Esophagus muscularis mucosa (tissue), 4 donors: ENCODE measurements around the gene ZNF343. TPM values are rescaled to one million over a fixed set of nuclear protein-coding genes. Genes with fewer than 3 reads are reported as not detected.

Experiments
- DNase-seq: peaks from one replicate; pipeline ENCODE4 v3.0.0-alpha.2; 2017; ENCODE audit errors: extremely low spot score
- H3K27ac ChIP-seq, 4 donors: fragments of 200-600 bp; sonication (generic); replicated peaks in 1 of 4; 1 replicate in 3 of 4; 2 replicates in 1 of 4; pipeline ENCODE4 v1.5.1; 2016 to 2019; ENCODE audit warnings: mild to moderate bottlenecking in 1 of 4
- H3K27me3 ChIP-seq, 4 donors: fragments of 200-600 bp; sonication (generic); one replicate each; pipeline versions ENCODE4 v1.5.1 to v1.6.0; 2016 to 2019
- H3K36me3 ChIP-seq, 4 donors: fragments of 200-600 bp; sonication (generic); one replicate each; pipeline ENCODE4 v1.5.1; 2016 to 2019
- H3K4me1 ChIP-seq, 4 donors: fragments of 200-600 bp; sonication (generic); one replicate each; pipeline ENCODE4 v1.5.1; 2016 to 2019
- H3K4me3 ChIP-seq, 4 donors: fragments of 200-600 bp; sonication (generic); 1 replicate in 2 of 4; 2 replicates in 2 of 4; pipeline ENCODE4 v1.5.1; 2016 to 2019; ENCODE audit warnings: mild to moderate bottlenecking in 4 of 4, moderate library complexity in 1 of 4
- H3K9me3 ChIP-seq, 4 donors: fragments of 200-600 bp; sonication (generic); 1 replicate in 3 of 4; 2 replicates in 1 of 4; pipeline ENCODE4 v1.5.1; 2016 to 2019
- CTCF ChIP-seq, 3 experiments: fragments of 200-600 bp in 2 of 3; fragments of 450-650 bp in 1 of 3; sonication (generic) in 2 of 3; IDR thresholded peaks; one replicate each; pipeline ENCODE4 v1.5.1; 2017 to 2019; ENCODE audit warnings: antibody characterized with exemption in 3 of 3, mild to moderate bottlenecking in 2 of 3, moderate library complexity in 1 of 3
- EP300 ChIP-seq: sonication (generic); formaldehyde crosslinking; IDR thresholded peaks from one replicate; pipeline ENCODE4 v1.6.1; 2017; ENCODE audit warnings: antibody characterized with exemption
- POLR2A ChIP-seq: fragments of 450-650 bp; IDR thresholded peaks from one replicate; pipeline ENCODE4 v1.6.1; 2017; ENCODE audit warnings: antibody characterized with exemption, moderate library complexity, mild to moderate bottlenecking, low read depth
- POLR2AphosphoS5 ChIP-seq, 2 donors: sonication (generic); formaldehyde crosslinking; IDR thresholded peaks; one replicate each; pipeline ENCODE4 v1.6.1; 2017; ENCODE audit warnings: antibody characterized with exemption in 2 of 2
- WGBS: methylation state at CpG from one replicate; pipeline ENCODE4 v1.1.5; 2018; 5-methylcytosine and 5-hydroxymethylcytosine counted together
- intact Hi-C: fragments of 100-400 bp; cut with DNase I; formaldehyde crosslinking; loops from one replicate; pipeline ENCODE4 v1.15.1; 2023
- total RNA-seq, 4 donors: library from RNA; depleted of rRNA; stranded (reverse); fragments of >200 nt; gene quantifications; one replicate each; pipeline versions ENCODE4 v1.1.0 to v1.2.1, GENCODE V29; 2016

ZNF343 gene
- total RNA-seq, 4 donors from 2014 or later = 9.9 to 19.5 (median 16.1) TPM

- Histone ChIP-seq H3K4me3 (no peak overlapping the region), H3K27me3 (no peaks in the 10 kb centered on the region), H3K36me3 (peaks cover 71 to 93% (median 88%) of the 10 kb centered on the region in 4 donors), H3K27ac (no peak overlapping the region), H3K9me3 (no peaks in the 10 kb centered on the region), H3K4me1 (peaks cover 9 to 19% (median 15%) of the 10 kb centered on the region in 4 donors)
- TF ChIP-seq POLR2AphosphoS5 (IDR thresholded peaks at IDR 0.05) (no peak), CTCF (IDR thresholded peaks at IDR 0.05) (no peak), EP300 (no peak), POLR2A (no peak)
- intact Hi-C loops = loop anchor here (10.0 kb wide), 1 partner anchor 999 kb away; the partner anchor contains the start of gene NSFL1C
- WGBS = 85% methylated on average over 7 of the region's 9 CpGs
- no peak for DNase-seq
These were observed 44.9 kb downstream of the ZNF343 start for GRCh38 chr20:2463616-2464365.

GRCh38 chr20:2462484-2462883, 46.2 kb downstream of the ZNF343 start:
- TF ChIP-seq POLR2A (no peak), CTCF (IDR thresholded peaks at IDR 0.05) (no peak), EP300 (no peak), POLR2AphosphoS5 (IDR thresholded peaks at IDR 0.05) (no peak)
- H3K36me3 ChIP-seq = peaks cover 70 to 98% (median 85%) of the 10 kb centered on the region in 4 donors
- H3K4me1 ChIP-seq = peaks cover 0 to 7% (median 5%) of the 10 kb centered on the region in 4 donors
- WGBS = 98% methylated on average over 3 of the region's 3 CpGs
- intact Hi-C loops = loop anchor here (10.0 kb wide), 1 partner anchor 998 kb away; the partner anchor contains the start of gene NSFL1C
- peak; percentile 72 for DNase-seq
- no peak overlapping the region for H3K27ac ChIP-seq
- H3K4me3 ChIP-seq = no peak overlapping the region
- H3K27me3 ChIP-seq = no peaks in the 10 kb centered on the region
- no peaks in the 10 kb centered on the region for H3K9me3 ChIP-seq

GRCh38 chr20:2460752-2461424, 47.8 kb downstream of the ZNF343 start:
- no peaks in the 10 kb centered on the region for H3K9me3 ChIP-seq
- DNase-seq = no peak
- intact Hi-C loops = loop anchor here (10.0 kb wide), 1 partner anchor 996 kb away; the partner anchor contains the start of gene NSFL1C
- WGBS = 82% methylated on average over 4 of the region's 4 CpGs
- H3K27ac ChIP-seq = no peak overlapping the region
- peaks cover 0 to 6% (median 0%) of the 10 kb centered on the region in 4 donors for H3K4me1 ChIP-seq
- peaks cover 59 to 82% (median 70%) of the 10 kb centered on the region in 4 donors for H3K36me3 ChIP-seq
- H3K4me3 ChIP-seq = no peak overlapping the region
- TF ChIP-seq EP300 = no peak
- TF ChIP-seq POLR2A = no peak
- no peak for TF ChIP-seq POLR2AphosphoS5 (IDR thresholded peaks at IDR 0.05)
- TF ChIP-seq CTCF (IDR thresholded peaks at IDR 0.05) = no peak
- no peaks in the 10 kb centered on the region for H3K27me3 ChIP-seq

GRCh38 chr20:2459981-2460751, 48.5 kb downstream of the ZNF343 start:
- Histone ChIP-seq H3K4me1 (peaks cover 0 to 6% (median 0%) of the 10 kb centered on the region in 4 donors), H3K4me3 (no peak overlapping the region), H3K27me3 (no peaks in the 10 kb centered on the region), H3K27ac (no peak overlapping the region), H3K36me3 (peaks cover 52 to 75% (median 63%) of the 10 kb centered on the region in 4 donors), H3K9me3 (no peaks in the 10 kb centered on the region)
- intact Hi-C loops = loop anchor here (10.0 kb wide), 2 partner anchors 675 to 995 kb away; partner anchors contain the start of gene NSFL1C
- DNase-seq = no peak
- WGBS = 69% methylated on average over 1 of the region's 1 CpG
- TF ChIP-seq POLR2A (no peak), CTCF (IDR thresholded peaks at IDR 0.05) (no peak), POLR2AphosphoS5 (IDR thresholded peaks at IDR 0.05) (no peak), EP300 (no peak)
